Immature natural killer cell (primary cell): ENCODE data around the gene PPP2CA. TPM values are rescaled to one million over a fixed set of nuclear protein-coding genes. Genes with fewer than 3 reads are reported as not detected.

ENCODE experiments used
- DNase-seq, 3 donors: peaks; one replicate each; pipeline ENCODE4 v3.0.0; 2022; ENCODE audit warnings: mixed read lengths in 1 of 3
- H3K27ac Mint-ChIP-seq, 6 donors: one replicate each; pipeline ENCODE4 v1.8.0; 2020; ENCODE audit warnings: mixed read lengths in 6 of 6, mild to moderate bottlenecking in 5 of 6, inconsistent platforms in 4 of 6, moderate library complexity in 3 of 6
- H3K27me3 Mint-ChIP-seq, 3 donors: one replicate each; pipeline ENCODE4 v1.8.0; 2020 to 2021; ENCODE audit warnings: low read depth in 3 of 3, mild to moderate bottlenecking in 3 of 3, mixed read lengths in 3 of 3, moderate library complexity in 3 of 3, inconsistent platforms in 1 of 3
- H3K36me3 Mint-ChIP-seq, 3 donors: one replicate each; pipeline ENCODE4 v1.8.0; 2020; ENCODE audit warnings: mixed read lengths in 3 of 3, inconsistent platforms in 2 of 3, mild to moderate bottlenecking in 2 of 3
- H3K4me1 Mint-ChIP-seq, 2 donors: one replicate each; pipeline ENCODE4 v1.8.0; 2020; ENCODE audit warnings: inconsistent platforms in 2 of 2, mild to moderate bottlenecking in 2 of 2, mixed read lengths in 2 of 2, moderate library complexity in 1 of 2
- H3K4me3 Mint-ChIP-seq, 5 donors: one replicate each; pipeline ENCODE4 v1.8.0; 2020; ENCODE audit warnings: mild to moderate bottlenecking in 5 of 5, mixed read lengths in 5 of 5, inconsistent platforms in 3 of 5, moderate library complexity in 3 of 5
- H3K9me3 Mint-ChIP-seq, 6 donors: one replicate each; pipeline ENCODE4 v1.8.0; 2020; ENCODE audit warnings: mild to moderate bottlenecking in 6 of 6, mixed read lengths in 6 of 6, inconsistent platforms in 4 of 6, moderate library complexity in 3 of 6
- polyA plus RNA-seq, 3 donors: library from polyadenylated mRNA; unstranded; fragments of 300-500 nt; fragmentation: Illumina TruSeq; gene quantifications; one replicate each; pipeline ENCODE4 v1.2.3, GENCODE V29; 2021

Gene PPP2CA
- polyA plus RNA-seq, 3 donors from 2014 or later, result 225 to 259 (median 254) TPM

- Mint-ChIP-seq H3K27me3 (peaks cover 3 to 6% (median 4%) of the 10 kb centered on the region in 3 donors), H3K27ac (no peak overlapping the region), H3K9me3 (no peaks in the 10 kb centered on the region), H3K36me3 (peaks cover 13 to 37% (median 16%) of the 10 kb centered on the region in 3 donors), H3K4me1 (peaks cover 36 to 74% of the 10 kb centered on the region in 2 donors), H3K4me3 (no peak overlapping the region)
- DNase-seq, result no peak
Measured at GRCh38 chr5:134204575-134204974, 21.3 kb downstream of the PPP2CA start.

GRCh38 chr5:134203630-134204029, 22.2 kb downstream of the PPP2CA start:
- Mint-ChIP-seq H3K27ac (peak overlapping the region in 2 of 6 donors; percentile 27 to 41), H3K36me3 (peaks cover 14 to 47% (median 20%) of the 10 kb centered on the region in 3 donors), H3K9me3 (no peaks in the 10 kb centered on the region), H3K4me3 (no peak overlapping the region), H3K4me1 (peaks cover 27 to 64% of the 10 kb centered on the region in 2 donors), H3K27me3 (peaks cover 3 to 4% (median 4%) of the 10 kb centered on the region in 3 donors)
- no peak for DNase-seq

- DNase-seq, result no peak
- H3K9me3 Mint-ChIP-seq, result no peaks in the 10 kb centered on the region
- peaks cover 0 to 11% (median 0%) of the 10 kb centered on the region in 3 donors for H3K27me3 Mint-ChIP-seq
- H3K4me3 Mint-ChIP-seq, result no peak overlapping the region
- H3K4me1 Mint-ChIP-seq, result no peaks in the 10 kb centered on the region
- peaks cover 9 to 36% (median 15%) of the 10 kb centered on the region in 3 donors for H3K36me3 Mint-ChIP-seq
- peak overlapping the region in 1 of 6 donors; percentile 1 for H3K27ac Mint-ChIP-seq
Measured at GRCh38 chr5:134195666-134196065, 30.2 kb downstream of the PPP2CA start.

GRCh38 chr5:134189031-134189430, 36.8 kb downstream of the PPP2CA start:
- Mint-ChIP-seq H3K27ac (no peak overlapping the region), H3K4me1 (no peaks in the 10 kb centered on the region), H3K9me3 (no peaks in the 10 kb centered on the region), H3K27me3 (peaks cover 0 to 6% (median 0%) of the 10 kb centered on the region in 3 donors), H3K4me3 (no peak overlapping the region), H3K36me3 (no peaks in the 10 kb centered on the region)
- no peak for DNase-seq

GRCh38 chr5:134188092-134188491, 37.8 kb downstream of the PPP2CA start:
- no peak overlapping the region for H3K4me3 Mint-ChIP-seq
- no peaks in the 10 kb centered on the region for H3K4me1 Mint-ChIP-seq
- peak overlapping the region in 1 of 6 donors; percentile 38 for H3K27ac Mint-ChIP-seq
- no peak for DNase-seq
- peaks cover 0 to 3% (median 0%) of the 10 kb centered on the region in 3 donors for H3K27me3 Mint-ChIP-seq
- no peaks in the 10 kb centered on the region for H3K36me3 Mint-ChIP-seq
- no peaks in the 10 kb centered on the region for H3K9me3 Mint-ChIP-seq

- no peak overlapping the region for H3K4me3 Mint-ChIP-seq
- H3K4me1 Mint-ChIP-seq, result no peaks in the 10 kb centered on the region
- peak overlapping the region in 1 of 6 donors; percentile 56 for H3K27ac Mint-ChIP-seq
- peak; percentile 72 to 76 (median 73) for DNase-seq
- H3K27me3 Mint-ChIP-seq, result peaks cover 0 to 3% (median 0%) of the 10 kb centered on the region in 3 donors
- H3K36me3 Mint-ChIP-seq, result no peaks in the 10 kb centered on the region
- H3K9me3 Mint-ChIP-seq, result no peaks in the 10 kb centered on the region
Measured at GRCh38 chr5:134184155-134185135, 41.4 kb downstream of the PPP2CA start.

GRCh38 chr5:134183481-134183880, 42.4 kb downstream of the PPP2CA start:
- Mint-ChIP-seq H3K4me1 (no peaks in the 10 kb centered on the region), H3K9me3 (no peaks in the 10 kb centered on the region), H3K4me3 (no peak overlapping the region), H3K27me3 (peaks cover 0 to 3% (median 0%) of the 10 kb centered on the region in 3 donors), H3K36me3 (no peaks in the 10 kb centered on the region), H3K27ac (no peak overlapping the region)
- DNase-seq, result no peak

- H3K36me3 Mint-ChIP-seq, result peaks cover 0 to 6% (median 0%) of the 10 kb centered on the region in 3 donors
- peaks cover 30 to 31% of the 10 kb centered on the region in 2 donors for H3K4me1 Mint-ChIP-seq
- H3K27me3 Mint-ChIP-seq, result peaks cover 5 to 10% (median 9%) of the 10 kb centered on the region in 3 donors
- H3K4me3 Mint-ChIP-seq, result peak overlapping the region; percentile 85 to 97 (median 96)
- H3K9me3 Mint-ChIP-seq, result no peaks in the 10 kb centered on the region
- no peak for DNase-seq
- peak overlapping the region in 2 of 6 donors; percentile 96 to 97 for H3K27ac Mint-ChIP-seq
Measured at GRCh38 chr5:134178096-134178419, 47.8 kb downstream of the PPP2CA start.

- Mint-ChIP-seq H3K27ac (peak overlapping the region; percentile 95 to 97 (median 96)), H3K4me3 (peak overlapping the region; percentile 85 to 97 (median 96)), H3K36me3 (peaks cover 0 to 7% (median under 1%) of the 10 kb centered on the region in 3 donors), H3K27me3 (peaks cover 5 to 11% (median 10%) of the 10 kb centered on the region in 3 donors), H3K9me3 (no peaks in the 10 kb centered on the region), H3K4me1 (peaks cover 31% of the 10 kb centered on the region in 2 donors)
- no peak for DNase-seq
Measured at GRCh38 chr5:134177369-134178095, 48.3 kb downstream of the PPP2CA start.

- Mint-ChIP-seq H3K36me3 (peaks cover 4 to 13% (median 6%) of the 10 kb centered on the region in 3 donors), H3K27ac (peak within 1 kb of the TSS; percentile 95 to 98 (median 96)), H3K4me1 (peaks cover 34 to 38% of the 10 kb centered on the region in 2 donors), H3K9me3 (no peaks in the 10 kb centered on the region), H3K4me3 (peak within 1 kb of the TSS; percentile 85 to 97 (median 96)), H3K27me3 (peaks cover 6 to 13% (median 10%) of the 10 kb centered on the region in 3 donors)
- peak; percentile 88 to 90 (median 90) for DNase-seq
Measured at GRCh38 chr5:134176511-134177368, 49.1 kb downstream of the PPP2CA start, which contains the start of gene SKP1. SKP1 (minus strand) TSS chr5:134176950; CDS start chr5:134174022, 2,928 bp downstream.

- Mint-ChIP-seq H3K27me3 (peaks cover 6 to 13% (median 10%) of the 10 kb centered on the region in 3 donors), H3K9me3 (no peaks in the 10 kb centered on the region), H3K27ac (peak overlapping the region; percentile 95 to 98 (median 96)), H3K4me1 (peaks cover 38 to 44% of the 10 kb centered on the region in 2 donors), H3K36me3 (peaks cover 4 to 19% (median 12%) of the 10 kb centered on the region in 3 donors), H3K4me3 (peak overlapping the region; percentile 85 to 96 (median 94))
- DNase-seq, result peak in 1 of 3 donors; percentile 55
Measured at GRCh38 chr5:134175921-134176510, 49.9 kb downstream of the PPP2CA start.
